Liver (tissue), 9 donors: Measurements from ENCODE around the gene FYCO1. TPM values are rescaled to one million over a fixed set of nuclear protein-coding genes. Genes with fewer than 3 reads are reported as not detected.

Experiments used
- DNase-seq: peaks from one replicate; pipeline ENCODE4 v3.0.0-alpha.2; 2017; ENCODE audit warnings: low spot score
- H3K27ac ChIP-seq, 2 donors: one replicate each; pipeline ENCODE4 v1.7.0; 2013; ENCODE audit warnings: inconsistent platforms in 2 of 2, low read length in 2 of 2, control low read depth in 1 of 2, low read depth in 1 of 2, mild to moderate bottlenecking in 1 of 2
- H3K27me3 ChIP-seq, 4 donors: one replicate each; pipeline versions ENCODE4 v1.6.1 to v1.7.0; 2013; ENCODE audit warnings: low read length in 3 of 4, inconsistent platforms in 1 of 4, mild to moderate bottlenecking in 1 of 4, moderate library complexity in 1 of 4; ENCODE audit not compliant: control insufficient read depth in 4 of 4, insufficient read depth in 4 of 4
- H3K36me3 ChIP-seq, 4 donors: one replicate each; pipeline versions ENCODE4 v1.6.1 to v1.7.0; 2013; ENCODE audit warnings: low read length in 3 of 4, mild to moderate bottlenecking in 3 of 4, low read depth in 1 of 4, moderate library complexity in 1 of 4; ENCODE audit not compliant: control insufficient read depth in 4 of 4, insufficient read depth in 3 of 4
- H3K4me1 ChIP-seq, 4 donors: one replicate each; pipeline versions ENCODE4 v1.6.1 to v1.7.0; 2013; ENCODE audit warnings: low read length in 3 of 4, mild to moderate bottlenecking in 3 of 4, moderate library complexity in 1 of 4; ENCODE audit not compliant: control insufficient read depth in 4 of 4, insufficient read depth in 4 of 4
- H3K4me3 ChIP-seq, 3 donors: one replicate each; pipeline versions ENCODE4 v1.6.1 to v1.7.0; 2013; ENCODE audit warnings: low read length in 3 of 3, control low read depth in 1 of 3, low read depth in 1 of 3, mild to moderate bottlenecking in 1 of 3
- H3K9ac ChIP-seq, 2 donors: one replicate each; pipeline ENCODE4 v1.7.0; 2013; ENCODE audit warnings: low read length in 2 of 2, mild to moderate bottlenecking in 2 of 2, moderate library complexity in 2 of 2, control low read depth in 1 of 2, low read depth in 1 of 2
- H3K9me3 ChIP-seq, 4 donors: one replicate each; pipeline versions ENCODE4 v1.6.1 to v1.7.0; 2013; ENCODE audit warnings: low read length in 3 of 4; ENCODE audit not compliant: control insufficient read depth in 4 of 4
- EGR1 ChIP-seq, 2 donors: IDR thresholded peaks; 2 replicates each; pipeline ENCODE4 v1.6.1; 2016 to 2018; ENCODE audit warnings: antibody characterized with exemption in 2 of 2, low read depth in 2 of 2
- FOXA1 ChIP-seq: IDR thresholded peaks from 2 replicates; pipeline ENCODE4 v1.6.1; 2016; ENCODE audit warnings: antibody characterized with exemption
- FOXA2 ChIP-seq: IDR thresholded peaks from 2 replicates; pipeline ENCODE4 v1.6.1; 2016; ENCODE audit warnings: antibody characterized with exemption
- GABPA ChIP-seq, 2 donors: IDR thresholded peaks in 1 of 2; conservative IDR thresholded peaks in 1 of 2; 2 replicates each; pipeline ENCODE4 v1.6.1; 2016; ENCODE audit warnings: antibody characterized with exemption in 2 of 2, mild to moderate bottlenecking in 1 of 2, moderate library complexity in 1 of 2
- HNF4A ChIP-seq, 2 donors: conservative IDR thresholded peaks; 2 replicates each; pipeline ENCODE4 v1.6.1; 2016; ENCODE audit warnings: antibody characterized with exemption in 2 of 2, mild to moderate bottlenecking in 2 of 2
- HNF4G ChIP-seq: IDR thresholded peaks from 2 replicates; pipeline ENCODE4 v1.6.1; 2016; ENCODE audit warnings: antibody characterized with exemption
- JUND ChIP-seq, 2 donors: IDR thresholded peaks; 2 replicates each; pipeline ENCODE4 v1.6.1; 2016; ENCODE audit warnings: antibody characterized with exemption in 2 of 2
- NR2F2 ChIP-seq: IDR thresholded peaks from 2 replicates; pipeline ENCODE4 v1.6.1; 2016; ENCODE audit warnings: antibody characterized with exemption
- RAD21 ChIP-seq, 2 donors: IDR thresholded peaks; 2 replicates each; pipeline ENCODE4 v1.6.1; 2016; ENCODE audit warnings: antibody characterized with exemption in 2 of 2, mild to moderate bottlenecking in 2 of 2
- RXRA ChIP-seq, 2 donors: IDR thresholded peaks; 2 replicates each; pipeline ENCODE4 v1.6.1; 2017 to 2018; ENCODE audit warnings: antibody characterized with exemption in 2 of 2, mild to moderate bottlenecking in 1 of 2
- SP1 ChIP-seq: IDR thresholded peaks from 2 replicates; pipeline ENCODE4 v1.6.1; 2018; ENCODE audit warnings: antibody characterized with exemption, mild to moderate bottlenecking
- TAF1 ChIP-seq: conservative IDR thresholded peaks from 2 replicates; pipeline ENCODE4 v1.6.1; 2016; ENCODE audit warnings: antibody characterized with exemption, mild to moderate bottlenecking
- YY1 ChIP-seq: IDR thresholded peaks from 2 replicates; pipeline ENCODE4 v1.6.1; 2016; ENCODE audit warnings: antibody characterized with exemption, mild to moderate bottlenecking
- WGBS: extraction: QIAGEN DNeasy Blood & Tissue Kit; methylation state at CpG from one replicate; pipeline ENCODE4 v1.1.7; 2013; 5-methylcytosine and 5-hydroxymethylcytosine counted together
- polyA plus RNA-seq, 2 donors: library from polyadenylated mRNA; stranded (reverse) in 1 of 2; unstranded in 1 of 2; fragments of 200-250 nt in 1 of 2; fragments of >200 nt in 1 of 2; fragmentation: Nextera tagmentation in 1 of 2; extraction: Ambion mirVana in 1 of 2; gene quantifications; one replicate each; pipeline versions ENCODE4 v1.2.1 to v1.2.3, GENCODE V29; 2013 to 2015
- total RNA-seq, 2 donors: library from RNA; depleted of rRNA; stranded (reverse); fragments of >200 nt; gene quantifications; one replicate each; pipeline ENCODE4 v1.2.3, GENCODE V29; 2014
- TF ChIP-seq, protein P1 (sequence below): fragments of 150-350 bp; IDR thresholded peaks from 2 replicates; pipeline ENCODE4 v1.5.1; 2017; ENCODE audit warnings: improper control_type of control experiment, low read depth, low read length; ENCODE audit not compliant: missing input control
- TF ChIP-seq, protein P2 (sequence below): IDR thresholded peaks from 2 replicates; pipeline ENCODE4 v1.6.1; 2016; ENCODE audit warnings: antibody characterized with exemption
- TF ChIP-seq, protein P3 (sequence below): IDR thresholded peaks from 2 replicates; pipeline ENCODE4 v1.6.1; 2016; ENCODE audit warnings: antibody characterized with exemption, mild to moderate bottlenecking
- TF ChIP-seq, protein P4 (sequence below): IDR thresholded peaks from 2 replicates; pipeline ENCODE4 v1.6.1; 2016; ENCODE audit warnings: antibody characterized with exemption
- donor health status: healthy.
- donor health status: healthy.
- donor health status: healthy.
- donor health status: healthy.
- donor health status: healthy.

Gene FYCO1
- total and polyA plus RNA-seq, 4 donors, result 3.0 to 17.1 (median 10.2) TPM

DNA sequence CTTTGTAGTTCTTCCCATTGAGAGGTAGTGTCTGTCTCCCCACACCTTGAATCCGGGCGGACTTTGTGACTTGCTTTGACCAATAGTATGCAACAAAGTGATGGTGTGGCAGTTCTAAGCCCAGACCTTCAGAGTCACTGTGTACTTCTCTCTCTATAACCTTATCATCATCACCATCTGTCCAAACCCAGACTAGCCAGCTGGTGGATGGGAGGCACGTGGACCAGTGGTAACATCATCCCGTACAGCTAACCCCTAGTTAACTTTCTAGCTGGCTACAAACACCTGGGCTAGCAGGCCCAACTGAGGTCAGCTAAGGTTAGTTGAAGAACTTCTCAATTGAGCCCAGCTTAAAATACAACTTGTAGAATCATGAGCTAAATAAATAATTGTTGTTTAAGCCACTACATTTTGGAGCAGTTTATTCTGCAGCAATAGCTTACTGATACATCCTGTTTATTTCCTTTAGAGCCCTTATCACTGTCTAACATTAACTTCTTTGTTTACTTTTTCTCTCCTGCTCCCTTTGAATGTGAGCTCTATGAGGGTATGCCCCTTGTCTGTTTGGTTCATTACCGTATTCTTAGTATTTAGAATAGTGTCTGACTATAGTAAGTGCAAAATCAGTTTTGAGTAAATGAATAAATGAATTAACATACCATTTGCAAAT lies 120.8 kb downstream of the FYCO1 start:
- Histone ChIP-seq H3K9ac (no peak overlapping the region), H3K27ac (no peak overlapping the region), H3K4me3 (no peak overlapping the region), H3K36me3 (no peaks in the 10 kb centered on the region), H3K27me3 (no peaks in the 10 kb centered on the region), H3K9me3 (no peaks in the 10 kb centered on the region), H3K4me1 (no peaks in the 10 kb centered on the region)
- TF ChIP-seq YY1 (no peak), RAD21 (IDR thresholded peaks at IDR 0.05) (no peak), RXRA (IDR thresholded peaks at IDR 0.05) (no peak), GABPA (IDR thresholded peaks at IDR 0.05 in 1 of 2, conservative IDR thresholded peaks at IDR 0.05 in 1 of 2) (no peak), EGR1 (IDR thresholded peaks at IDR 0.05; ENCODE audit: low read depth in 2 of 2) (no peak), NR2F2 (no peak), SP1 (no peak), HNF4G (no peak), TAF1 (no peak), HNF4A (conservative IDR thresholded peaks at IDR 0.05) (no peak), FOXA2 (no peak)
- TF ChIP-seq, protein P1, sequence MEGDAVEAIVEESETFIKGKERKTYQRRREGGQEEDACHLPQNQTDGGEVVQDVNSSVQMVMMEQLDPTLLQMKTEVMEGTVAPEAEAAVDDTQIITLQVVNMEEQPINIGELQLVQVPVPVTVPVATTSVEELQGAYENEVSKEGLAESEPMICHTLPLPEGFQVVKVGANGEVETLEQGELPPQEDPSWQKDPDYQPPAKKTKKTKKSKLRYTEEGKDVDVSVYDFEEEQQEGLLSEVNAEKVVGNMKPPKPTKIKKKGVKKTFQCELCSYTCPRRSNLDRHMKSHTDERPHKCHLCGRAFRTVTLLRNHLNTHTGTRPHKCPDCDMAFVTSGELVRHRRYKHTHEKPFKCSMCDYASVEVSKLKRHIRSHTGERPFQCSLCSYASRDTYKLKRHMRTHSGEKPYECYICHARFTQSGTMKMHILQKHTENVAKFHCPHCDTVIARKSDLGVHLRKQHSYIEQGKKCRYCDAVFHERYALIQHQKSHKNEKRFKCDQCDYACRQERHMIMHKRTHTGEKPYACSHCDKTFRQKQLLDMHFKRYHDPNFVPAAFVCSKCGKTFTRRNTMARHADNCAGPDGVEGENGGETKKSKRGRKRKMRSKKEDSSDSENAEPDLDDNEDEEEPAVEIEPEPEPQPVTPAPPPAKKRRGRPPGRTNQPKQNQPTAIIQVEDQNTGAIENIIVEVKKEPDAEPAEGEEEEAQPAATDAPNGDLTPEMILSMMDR, result no peak
- TF ChIP-seq, protein P2, sequence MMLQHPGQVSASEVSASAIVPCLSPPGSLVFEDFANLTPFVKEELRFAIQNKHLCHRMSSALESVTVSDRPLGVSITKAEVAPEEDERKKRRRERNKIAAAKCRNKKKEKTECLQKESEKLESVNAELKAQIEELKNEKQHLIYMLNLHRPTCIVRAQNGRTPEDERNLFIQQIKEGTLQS, result no peak
- TF ChIP-seq, protein P3, sequence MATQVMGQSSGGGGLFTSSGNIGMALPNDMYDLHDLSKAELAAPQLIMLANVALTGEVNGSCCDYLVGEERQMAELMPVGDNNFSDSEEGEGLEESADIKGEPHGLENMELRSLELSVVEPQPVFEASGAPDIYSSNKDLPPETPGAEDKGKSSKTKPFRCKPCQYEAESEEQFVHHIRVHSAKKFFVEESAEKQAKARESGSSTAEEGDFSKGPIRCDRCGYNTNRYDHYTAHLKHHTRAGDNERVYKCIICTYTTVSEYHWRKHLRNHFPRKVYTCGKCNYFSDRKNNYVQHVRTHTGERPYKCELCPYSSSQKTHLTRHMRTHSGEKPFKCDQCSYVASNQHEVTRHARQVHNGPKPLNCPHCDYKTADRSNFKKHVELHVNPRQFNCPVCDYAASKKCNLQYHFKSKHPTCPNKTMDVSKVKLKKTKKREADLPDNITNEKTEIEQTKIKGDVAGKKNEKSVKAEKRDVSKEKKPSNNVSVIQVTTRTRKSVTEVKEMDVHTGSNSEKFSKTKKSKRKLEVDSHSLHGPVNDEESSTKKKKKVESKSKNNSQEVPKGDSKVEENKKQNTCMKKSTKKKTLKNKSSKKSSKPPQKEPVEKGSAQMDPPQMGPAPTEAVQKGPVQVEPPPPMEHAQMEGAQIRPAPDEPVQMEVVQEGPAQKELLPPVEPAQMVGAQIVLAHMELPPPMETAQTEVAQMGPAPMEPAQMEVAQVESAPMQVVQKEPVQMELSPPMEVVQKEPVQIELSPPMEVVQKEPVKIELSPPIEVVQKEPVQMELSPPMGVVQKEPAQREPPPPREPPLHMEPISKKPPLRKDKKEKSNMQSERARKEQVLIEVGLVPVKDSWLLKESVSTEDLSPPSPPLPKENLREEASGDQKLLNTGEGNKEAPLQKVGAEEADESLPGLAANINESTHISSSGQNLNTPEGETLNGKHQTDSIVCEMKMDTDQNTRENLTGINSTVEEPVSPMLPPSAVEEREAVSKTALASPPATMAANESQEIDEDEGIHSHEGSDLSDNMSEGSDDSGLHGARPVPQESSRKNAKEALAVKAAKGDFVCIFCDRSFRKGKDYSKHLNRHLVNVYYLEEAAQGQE, result no peak
- TF ChIP-seq, protein P4, sequence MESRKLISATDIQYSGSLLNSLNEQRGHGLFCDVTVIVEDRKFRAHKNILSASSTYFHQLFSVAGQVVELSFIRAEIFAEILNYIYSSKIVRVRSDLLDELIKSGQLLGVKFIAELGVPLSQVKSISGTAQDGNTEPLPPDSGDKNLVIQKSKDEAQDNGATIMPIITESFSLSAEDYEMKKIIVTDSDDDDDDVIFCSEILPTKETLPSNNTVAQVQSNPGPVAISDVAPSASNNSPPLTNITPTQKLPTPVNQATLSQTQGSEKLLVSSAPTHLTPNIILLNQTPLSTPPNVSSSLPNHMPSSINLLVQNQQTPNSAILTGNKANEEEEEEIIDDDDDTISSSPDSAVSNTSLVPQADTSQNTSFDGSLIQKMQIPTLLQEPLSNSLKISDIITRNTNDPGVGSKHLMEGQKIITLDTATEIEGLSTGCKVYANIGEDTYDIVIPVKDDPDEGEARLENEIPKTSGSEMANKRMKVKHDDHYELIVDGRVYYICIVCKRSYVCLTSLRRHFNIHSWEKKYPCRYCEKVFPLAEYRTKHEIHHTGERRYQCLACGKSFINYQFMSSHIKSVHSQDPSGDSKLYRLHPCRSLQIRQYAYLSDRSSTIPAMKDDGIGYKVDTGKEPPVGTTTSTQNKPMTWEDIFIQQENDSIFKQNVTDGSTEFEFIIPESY, result no peak
- DNase-seq, result no peak
- WGBS, result 82% methylated on average over 5 of the region's 5 CpGs

DNA sequence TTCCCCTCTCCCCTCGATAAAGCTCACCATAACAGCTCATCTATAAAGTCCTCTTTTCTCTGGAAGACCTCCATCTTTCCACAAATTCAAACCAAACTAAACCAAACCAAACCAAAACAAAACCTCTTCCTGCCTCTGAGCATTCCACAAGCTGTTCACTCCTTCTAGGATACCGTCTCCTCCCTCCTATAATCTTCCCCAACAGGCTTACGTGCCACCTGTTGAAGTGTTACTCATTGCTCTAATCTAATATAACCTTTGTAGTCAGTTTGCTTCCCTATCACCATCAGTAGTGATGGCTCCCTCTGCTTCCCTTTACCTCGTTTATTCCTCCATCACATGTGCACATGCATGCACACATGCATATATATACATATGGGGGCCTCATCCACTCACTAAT lies 122.0 kb downstream of the FYCO1 start:
- Histone ChIP-seq H3K36me3 (no peaks in the 10 kb centered on the region), H3K9ac (no peak overlapping the region), H3K27ac (no peak overlapping the region), H3K9me3 (no peaks in the 10 kb centered on the region), H3K4me1 (no peaks in the 10 kb centered on the region), H3K4me3 (no peak overlapping the region), H3K27me3 (no peaks in the 10 kb centered on the region)
- no peak for DNase-seq
- 93% methylated on average over 4 of the region's 4 CpGs for WGBS
- TF ChIP-seq EGR1 (IDR thresholded peaks at IDR 0.05; ENCODE audit: low read depth in 2 of 2) (no peak), SP1 (no peak), TAF1 (no peak), JUND (IDR thresholded peaks at IDR 0.05) (no peak), RXRA (IDR thresholded peaks at IDR 0.05) (no peak), NR2F2 (no peak), FOXA2 (no peak), HNF4A (conservative IDR thresholded peaks at IDR 0.05) (no peak), FOXA1 (no peak)
- TF ChIP-seq, protein P3, result no peak
- TF ChIP-seq, protein P1, result no peak
